K562 (cell line): ENCODE measurements around the gene SMCHD1. TPM values are rescaled to one million over a fixed set of nuclear protein-coding genes. Genes with fewer than 3 reads are reported as not detected.

Source experiments
- BACH1 ChIP-seq: fragments of 200-800 bp; sonication (Bioruptor generic); IDR thresholded peaks from 2 replicates; pipeline ENCODE4 v1.6.1; 2016; ENCODE audit warnings: missing genetic modification characterization, missing compliant biosample characterization
- CBFB ChIP-seq: sonication (generic); formaldehyde crosslinking; IDR thresholded peaks from 2 replicates; pipeline ENCODE4 v1.4.0; 2020; ENCODE audit warnings: mild to moderate bottlenecking, missing genetic modification reagents
- E2F5 ChIP-seq: sonication (generic); formaldehyde crosslinking; IDR thresholded peaks from 2 replicates; pipeline ENCODE4 v1.8.0; 2022; ENCODE audit warnings: mild to moderate bottlenecking, missing genetic modification reagents
- HES1 ChIP-seq: fragments of 450-650 bp; IDR thresholded peaks from 2 replicates; pipeline ENCODE4 v1.6.1; 2016; ENCODE audit warnings: low read depth, mild to moderate bottlenecking, moderate library complexity
- HMG20B ChIP-seq: fragments of 250-450 bp; sonication (Bioruptor Pico); IDR thresholded peaks from 2 replicates; pipeline ENCODE4 v1.5.0; 2021; ENCODE audit warnings: mild to moderate bottlenecking
- LEF1 ChIP-seq: fragments of 450-650 bp; IDR thresholded peaks from 2 replicates; pipeline ENCODE4 v1.6.1; 2016; ENCODE audit warnings: mild to moderate bottlenecking
- NELFE ChIP-seq: IDR thresholded peaks from 2 replicates; pipeline ENCODE4 v1.6.1; 2011; ENCODE audit warnings: mild to moderate bottlenecking; ENCODE audit not compliant: insufficient read depth, insufficient read length
- NR2C1 ChIP-seq, 2 experiments: fragments of 450-650 bp; IDR thresholded peaks; 2 replicates each; pipeline ENCODE4 v1.6.1; 2017; ENCODE audit warnings: mild to moderate bottlenecking in 2 of 2, antibody characterized with exemption in 1 of 2, inconsistent platforms in 1 of 2, missing compliant biosample characterization in 1 of 2, missing genetic modification characterization in 1 of 2
- POLR3A ChIP-seq: IDR thresholded peaks from 2 replicates; pipeline ENCODE4 v1.6.1; 2011; ENCODE audit warnings: borderline replicate concordance, mild to moderate bottlenecking, moderate library complexity; ENCODE audit not compliant: insufficient read length, insufficient read depth; ENCODE audit errors: extremely low read depth
- RBM39 ChIP-seq: fragments of 200-400 bp; formaldehyde crosslinking; optimal IDR thresholded peaks from 2 replicates; pipeline ENCODE3; 2018; ENCODE audit warnings: low read depth, low read length
- RFX5 ChIP-seq: IDR thresholded peaks from 2 replicates; pipeline ENCODE4 v1.6.1; 2011; ENCODE audit warnings: low read depth, mild to moderate bottlenecking, improper control_type of control experiment, low read length
- RFX7 ChIP-seq: fragments of 250-450 bp; sonication (Bioruptor Pico); IDR thresholded peaks from 2 replicates; pipeline ENCODE4 v1.5.1; 2021; ENCODE audit warnings: mild to moderate bottlenecking
- SPI1 ChIP-seq: IDR thresholded peaks from 2 replicates; pipeline ENCODE4 v1.6.1; 2011; ENCODE audit warnings: low read depth, low read length, control low read depth, borderline replicate concordance
- SRSF1 ChIP-seq: fragments of 200-400 bp; formaldehyde crosslinking; IDR thresholded peaks from 2 replicates; pipeline ENCODE4 v1.6.1; 2017; ENCODE audit warnings: mild to moderate bottlenecking, low read depth, low read length, moderate library complexity
- STAG1 ChIP-seq: sonication (generic); formaldehyde crosslinking; IDR thresholded peaks from 2 replicates; pipeline ENCODE4 v1.5.0; 2020; ENCODE audit warnings: missing genetic modification reagents, borderline replicate concordance
- TAF1 ChIP-seq: IDR thresholded peaks from 2 replicates; pipeline ENCODE4 v1.6.1; 2011; ENCODE audit warnings: mild to moderate bottlenecking, low read length, moderate library complexity; ENCODE audit not compliant: insufficient read depth, control insufficient read depth, severe bottlenecking; ENCODE audit errors: extremely low read depth
- TRIM28 ChIP-seq: fragments of 450-650 bp; IDR thresholded peaks from 2 replicates; pipeline ENCODE4 v1.6.1; 2017
- USF1 ChIP-seq: sonication (generic); formaldehyde crosslinking; IDR thresholded peaks from 2 replicates; pipeline ENCODE4 v1.9.0; 2022; ENCODE audit warnings: mild to moderate bottlenecking, missing genetic modification reagents
- ZBTB12 ChIP-seq: fragments of 250-450 bp; sonication (Bioruptor Pico); IDR thresholded peaks from 2 replicates; pipeline ENCODE4 v1.4.0; 2020
- ZHX1 ChIP-seq: fragments of 150-350 bp; conservative IDR thresholded peaks from 2 replicates; pipeline ENCODE4 v1.6.1; 2014; ENCODE audit warnings: low read length
- ZNF140 ChIP-seq: fragments of 250-450 bp; sonication (Bioruptor Pico); IDR thresholded peaks from 2 replicates; pipeline ENCODE4 v1.8.0; 2021; ENCODE audit warnings: moderate library complexity, mild to moderate bottlenecking, inconsistent platforms
- ZNF347 ChIP-seq: fragments of 450-650 bp; formaldehyde crosslinking; IDR thresholded peaks from 2 replicates; pipeline ENCODE4 v1.4.0; 2020; ENCODE audit warnings: low read depth, mild to moderate bottlenecking, moderate library complexity
- polyA plus RNA-seq, 8 experiments: library from polyadenylated mRNA; depleted of rRNA in 4 of 8; stranded (reverse) in 5 of 8; unstranded in 3 of 8; fragments of >200 nt; fragmentation: Nextera tagmentation in 2 of 8; fragmentation: Illumina TruSeq in 1 of 8; extraction: Ambion mirVana in 2 of 8; extraction: Trizol in 1 of 8; gene quantifications; 2 replicates each; pipeline versions ENCODE4 v1.2.1 to v1.2.3, GENCODE V29; 2011 to 2014; ENCODE audit warnings: inconsistent platforms in 1 of 8, missing spikeins in 1 of 8
- total RNA-seq, 7 experiments: library from RNA; depleted of rRNA in 6 of 7; stranded (reverse); fragments of >200 nt in 6 of 7; fragmentation: Illumina TruSeq in 2 of 7; extraction: Trizol in 2 of 7; gene quantifications; 2 replicates each; pipeline versions ENCODE4 v1.2.1 to v1.2.3, GENCODE V29; 2011 to 2021; ENCODE audit warnings: low replicate concordance in 1 of 7

Gene SMCHD1
- total and polyA plus RNA-seq, 9 of the 15 experiments (the other 6 are each of a cell fraction or from before 2014, with no cell fraction given): 6.3 to 144 (median 72.7) TPM

GRCh38 chr18:2655178-2655953 lies at the start of gene SMCHD1 (continued):
- peak; percentile 70 for TF ChIP-seq USF1 (CRISPR knock-in tag)
- no peak for TF ChIP-seq HMG20B (CRISPR knock-in tag)
- no peak for TF ChIP-seq NELFE
- peak; percentile 50 for TF ChIP-seq RBM39
- TF ChIP-seq RFX5: no peak
- no peak for TF ChIP-seq NR2C1 (IDR thresholded peaks at IDR 0.05)
- TF ChIP-seq NR2C1 (tag; IDR thresholded peaks at IDR 0.05): no peak
- TF ChIP-seq SPI1: no peak
- 0 out of 2 replicates have a peak, but pooled peaks have one; percentile 70 for TF ChIP-seq CBFB (CRISPR knock-in tag)
- peak; percentile 89 for TF ChIP-seq SRSF1
- no peak for TF ChIP-seq ZNF347 (CRISPR knock-in tag)
- TF ChIP-seq E2F5 (CRISPR knock-in tag): peak; percentile 93; the same call in 1 of the 2 replicates
- TF ChIP-seq ZHX1: no peak
- no peak for TF ChIP-seq LEF1
- TF ChIP-seq TAF1: peak; percentile 94
- TF ChIP-seq ZNF140 (CRISPR knock-in tag): no peak
- no peak for TF ChIP-seq POLR3A
- TF ChIP-seq TRIM28: no peak
- peak; percentile 82 for TF ChIP-seq ZBTB12
- no peak for TF ChIP-seq BACH1 (tag)
- TF ChIP-seq HES1: no peak
- TF ChIP-seq STAG1 (CRISPR knock-in tag): peak; percentile 53
- TF ChIP-seq RFX7 (CRISPR knock-in tag): no peak
